PFSK-1 (cell line): ENCODE data around the gene STK39.

Experiments
- FOXP2 ChIP-seq: optimal IDR thresholded peaks from 2 replicates; pipeline ENCODE3; 2011; ENCODE audit warnings: borderline replicate concordance, control low read depth, inconsistent platforms; ENCODE audit not compliant: insufficient read depth; ENCODE audit errors: extremely low read length, extremely low read depth
- POLR2AphosphoS5 ChIP-seq: IDR thresholded peaks from 2 replicates; pipeline ENCODE4 v1.6.1; 2012; ENCODE audit warnings: low read depth, mild to moderate bottlenecking, control low read depth, low read length, moderate library complexity
- SIN3A ChIP-seq: IDR thresholded peaks from 2 replicates; pipeline ENCODE4 v1.6.1; 2012; ENCODE audit warnings: mild to moderate bottlenecking, low read length, moderate library complexity, borderline replicate concordance; ENCODE audit not compliant: insufficient read depth
- TAF1 ChIP-seq: IDR thresholded peaks from 2 replicates; pipeline ENCODE4 v1.6.1; 2012; ENCODE audit warnings: low read length, control low read depth, borderline replicate concordance; ENCODE audit not compliant: insufficient read depth
- TF ChIP-seq, protein P1 (sequence below), 2 experiments: IDR thresholded peaks; 2 replicates each; pipeline versions ENCODE4 v1.6.1 to v1.8.0; 2011 to 2012; ENCODE audit warnings: low read depth in 2 of 2, low read length in 2 of 2, control low read depth in 1 of 2, inconsistent platforms in 1 of 2, mild to moderate bottlenecking in 1 of 2, moderate library complexity in 1 of 2; ENCODE audit not compliant: insufficient read depth in 1 of 2

DNA sequence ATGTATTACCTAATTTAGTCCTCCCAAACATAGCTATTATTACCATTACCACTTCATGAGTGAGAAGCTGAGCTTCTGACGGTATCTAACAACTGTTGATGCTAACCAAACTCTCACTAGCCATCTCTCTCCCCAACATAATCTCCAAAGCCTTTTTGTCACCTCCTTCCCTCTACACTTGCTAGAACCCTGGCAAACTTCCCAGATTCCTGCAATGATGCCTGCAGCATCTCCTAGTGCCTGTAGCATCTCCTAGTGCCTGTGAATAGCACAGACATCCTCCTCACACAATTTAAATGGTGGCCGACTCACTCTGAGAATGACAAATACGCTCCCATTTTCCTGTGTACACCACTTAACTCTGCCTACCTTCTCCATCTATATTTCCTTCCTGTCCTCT is 126.7 kb downstream of the STK39 start:
- TF ChIP-seq TAF1 (no peak), POLR2AphosphoS5 (no peak), SIN3A (no peak), FOXP2 (no peak)
- TF ChIP-seq, protein P1, sequence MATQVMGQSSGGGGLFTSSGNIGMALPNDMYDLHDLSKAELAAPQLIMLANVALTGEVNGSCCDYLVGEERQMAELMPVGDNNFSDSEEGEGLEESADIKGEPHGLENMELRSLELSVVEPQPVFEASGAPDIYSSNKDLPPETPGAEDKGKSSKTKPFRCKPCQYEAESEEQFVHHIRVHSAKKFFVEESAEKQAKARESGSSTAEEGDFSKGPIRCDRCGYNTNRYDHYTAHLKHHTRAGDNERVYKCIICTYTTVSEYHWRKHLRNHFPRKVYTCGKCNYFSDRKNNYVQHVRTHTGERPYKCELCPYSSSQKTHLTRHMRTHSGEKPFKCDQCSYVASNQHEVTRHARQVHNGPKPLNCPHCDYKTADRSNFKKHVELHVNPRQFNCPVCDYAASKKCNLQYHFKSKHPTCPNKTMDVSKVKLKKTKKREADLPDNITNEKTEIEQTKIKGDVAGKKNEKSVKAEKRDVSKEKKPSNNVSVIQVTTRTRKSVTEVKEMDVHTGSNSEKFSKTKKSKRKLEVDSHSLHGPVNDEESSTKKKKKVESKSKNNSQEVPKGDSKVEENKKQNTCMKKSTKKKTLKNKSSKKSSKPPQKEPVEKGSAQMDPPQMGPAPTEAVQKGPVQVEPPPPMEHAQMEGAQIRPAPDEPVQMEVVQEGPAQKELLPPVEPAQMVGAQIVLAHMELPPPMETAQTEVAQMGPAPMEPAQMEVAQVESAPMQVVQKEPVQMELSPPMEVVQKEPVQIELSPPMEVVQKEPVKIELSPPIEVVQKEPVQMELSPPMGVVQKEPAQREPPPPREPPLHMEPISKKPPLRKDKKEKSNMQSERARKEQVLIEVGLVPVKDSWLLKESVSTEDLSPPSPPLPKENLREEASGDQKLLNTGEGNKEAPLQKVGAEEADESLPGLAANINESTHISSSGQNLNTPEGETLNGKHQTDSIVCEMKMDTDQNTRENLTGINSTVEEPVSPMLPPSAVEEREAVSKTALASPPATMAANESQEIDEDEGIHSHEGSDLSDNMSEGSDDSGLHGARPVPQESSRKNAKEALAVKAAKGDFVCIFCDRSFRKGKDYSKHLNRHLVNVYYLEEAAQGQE (IDR thresholded peaks at IDR 0.05; ENCODE audit: insufficient read depth in 1 of 2, low read depth in 2 of 2, low read length in 2 of 2) = no peak
